Astrocyte (in vitro differentiated cells and primary cell): ENCODE results near the gene ME1.

Experiments
- EZH2 ChIP-seq: IDR thresholded peaks from 2 replicates; pipeline ENCODE4 v1.6.1; 2012; ENCODE audit warnings: mild to moderate bottlenecking, low read length, inconsistent platforms; ENCODE audit not compliant: insufficient read depth
- TF ChIP-seq, protein P1 (sequence below): IDR thresholded peaks from 2 replicates; pipeline ENCODE4 v1.5.1; 2011; ENCODE audit warnings: low read depth, mild to moderate bottlenecking, inconsistent platforms, low read length, moderate library complexity; ENCODE audit not compliant: insufficient read depth

DNA sequence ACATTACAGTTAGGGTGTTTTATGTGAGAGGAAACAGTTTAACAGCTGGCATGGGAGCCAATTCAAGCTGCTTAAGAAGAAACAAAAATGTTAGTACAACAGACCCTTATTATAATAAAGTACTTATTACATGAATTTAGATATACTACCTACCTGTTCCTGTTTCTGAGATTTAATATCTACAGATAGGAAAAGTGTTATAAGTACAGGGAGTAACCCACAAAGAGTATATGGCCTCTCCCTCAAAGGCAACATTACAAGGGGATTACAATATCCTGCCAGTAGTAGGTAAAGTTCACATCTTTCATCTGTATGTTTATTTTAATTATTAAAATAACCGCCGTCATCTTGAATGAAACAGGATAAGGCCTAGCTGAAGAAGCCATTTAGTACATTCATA, 1.8 kb upstream of the ME1 start:
- TF ChIP-seq, protein P1, sequence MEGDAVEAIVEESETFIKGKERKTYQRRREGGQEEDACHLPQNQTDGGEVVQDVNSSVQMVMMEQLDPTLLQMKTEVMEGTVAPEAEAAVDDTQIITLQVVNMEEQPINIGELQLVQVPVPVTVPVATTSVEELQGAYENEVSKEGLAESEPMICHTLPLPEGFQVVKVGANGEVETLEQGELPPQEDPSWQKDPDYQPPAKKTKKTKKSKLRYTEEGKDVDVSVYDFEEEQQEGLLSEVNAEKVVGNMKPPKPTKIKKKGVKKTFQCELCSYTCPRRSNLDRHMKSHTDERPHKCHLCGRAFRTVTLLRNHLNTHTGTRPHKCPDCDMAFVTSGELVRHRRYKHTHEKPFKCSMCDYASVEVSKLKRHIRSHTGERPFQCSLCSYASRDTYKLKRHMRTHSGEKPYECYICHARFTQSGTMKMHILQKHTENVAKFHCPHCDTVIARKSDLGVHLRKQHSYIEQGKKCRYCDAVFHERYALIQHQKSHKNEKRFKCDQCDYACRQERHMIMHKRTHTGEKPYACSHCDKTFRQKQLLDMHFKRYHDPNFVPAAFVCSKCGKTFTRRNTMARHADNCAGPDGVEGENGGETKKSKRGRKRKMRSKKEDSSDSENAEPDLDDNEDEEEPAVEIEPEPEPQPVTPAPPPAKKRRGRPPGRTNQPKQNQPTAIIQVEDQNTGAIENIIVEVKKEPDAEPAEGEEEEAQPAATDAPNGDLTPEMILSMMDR, result no peak
- TF ChIP-seq EZH2, result no peak
